Naive thymus-derived CD4-positive, alpha-beta T cell (primary cell): ENCODE data around the gene SLC22A23. TPM values are rescaled to one million over a fixed set of nuclear protein-coding genes. Genes with fewer than 3 reads are reported as not detected.
A peak's percentile ranks its signal among the peaks of the same experiment; 100 is the strongest.

Experiments
- ATAC-seq: fragments of 150-1000 bp; cut with Tn5 transposase; 2 replicates; pipeline ENCODE4 v1.10.0; 2021; ENCODE audit warnings: mild to moderate bottlenecking, moderate library complexity
- CTCF ChIA-PET: fragments of 350-600 bp; sonication (Branson Sonifier 250); formaldehyde crosslinking; loops from one replicate; lab custom pipeline; 2021; ENCODE audit warnings: antibody characterized with exemption; lab: Charles Lee
- POLR2A ChIA-PET: fragments of 350-600 bp; sonication (Branson Sonifier 250); formaldehyde crosslinking; loops from one replicate; lab custom pipeline; 2021; ENCODE audit warnings: antibody characterized with exemption, inconsistent platforms; lab: Charles Lee
- DNase-seq, 9 donors: peaks; one replicate each; pipeline versions ENCODE4 v3.0.0 to v3.0.0-alpha.2; 2020 to 2022; ENCODE audit warnings: mixed read lengths in 1 of 9
- H3K27ac ChIP-seq: one replicate; pipeline ENCODE4 v1.7.0; 2013; ENCODE audit warnings: mild to moderate bottlenecking, low read depth, low read length, moderate library complexity
- H3K27me3 ChIP-seq, 2 donors: one replicate each; pipeline ENCODE4 v1.7.0; 2013; ENCODE audit warnings: low read length in 2 of 2, mild to moderate bottlenecking in 2 of 2, moderate library complexity in 2 of 2; ENCODE audit not compliant: control insufficient read depth in 2 of 2, insufficient read depth in 2 of 2
- H3K36me3 ChIP-seq, 3 experiments: 1 replicate in 2 of 3; 2 replicates in 1 of 3; pipeline ENCODE4 v1.7.0; 2013; ENCODE audit warnings: low read length in 3 of 3, mild to moderate bottlenecking in 3 of 3, moderate library complexity in 1 of 3; ENCODE audit not compliant: insufficient read depth in 3 of 3, control insufficient read depth in 2 of 3
- H3K4me1 ChIP-seq, 2 donors: one replicate each; pipeline ENCODE4 v1.7.0; 2013; ENCODE audit warnings: low read length in 2 of 2, mild to moderate bottlenecking in 2 of 2, moderate library complexity in 1 of 2; ENCODE audit not compliant: control insufficient read depth in 2 of 2, insufficient read depth in 2 of 2
- H3K4me3 ChIP-seq: 2 replicates; pipeline ENCODE4 v1.7.0; 2013; ENCODE audit warnings: mild to moderate bottlenecking, low read length
- H3K9me3 ChIP-seq, 3 experiments: 1 replicate in 2 of 3; 2 replicates in 1 of 3; pipeline ENCODE4 v1.7.0; 2013; ENCODE audit warnings: low read length in 3 of 3; ENCODE audit not compliant: control insufficient read depth in 2 of 3
- H3K27ac Mint-ChIP-seq, 9 donors: one replicate each; pipeline ENCODE4 v1.8.0; 2020 to 2022; ENCODE audit warnings: mixed read lengths in 9 of 9, mild to moderate bottlenecking in 8 of 9, moderate library complexity in 5 of 9, inconsistent platforms in 2 of 9
- H3K27me3 Mint-ChIP-seq, 5 donors: one replicate each; pipeline ENCODE4 v1.8.0; 2021 to 2022; ENCODE audit warnings: mixed read lengths in 5 of 5, mild to moderate bottlenecking in 1 of 5
- H3K36me3 Mint-ChIP-seq, 5 donors: one replicate each; pipeline ENCODE4 v1.8.0; 2020 to 2022; ENCODE audit warnings: mixed read lengths in 5 of 5, mild to moderate bottlenecking in 3 of 5, inconsistent platforms in 1 of 5
- H3K4me1 Mint-ChIP-seq, 7 donors: one replicate each; pipeline ENCODE4 v1.8.0; 2020 to 2022; ENCODE audit warnings: mixed read lengths in 7 of 7, mild to moderate bottlenecking in 3 of 7, inconsistent platforms in 1 of 7
- H3K4me3 Mint-ChIP-seq, 10 donors: one replicate each; pipeline ENCODE4 v1.8.0; 2020 to 2022; ENCODE audit warnings: mild to moderate bottlenecking in 10 of 10, mixed read lengths in 10 of 10, moderate library complexity in 6 of 10, inconsistent platforms in 2 of 10
- H3K9me3 Mint-ChIP-seq, 11 donors: one replicate each; pipeline ENCODE4 v1.8.0; 2020 to 2022; ENCODE audit warnings: mixed read lengths in 11 of 11, mild to moderate bottlenecking in 4 of 11, inconsistent platforms in 1 of 11, moderate library complexity in 1 of 11
- intact Hi-C, 2 donors: fragments of 100-400 bp; cut with micrococcal nuclease; formaldehyde crosslinking; loops; one replicate each; pipeline ENCODE4 v1.15.1; 2023
- polyA plus RNA-seq, 2 donors: library from polyadenylated mRNA; unstranded; fragments of 300-500 nt; fragmentation: Illumina TruSeq; gene quantifications; one replicate each; pipeline ENCODE4 v1.2.3, GENCODE V29; 2021
- total RNA-seq, 6 experiments: library from RNA in 5 of 6; stranded (reverse) in 5 of 6; gene quantifications; 1 replicate in 5 of 6; 2 replicates in 1 of 6; pipeline ENCODE4 v1.2.3 and lab custom pipeline; 2021 to 2026

SLC22A23 gene
- total and polyA plus RNA-seq, 7 experiments from 2014 or later, result 1.1 to 23.8 (median 13.6) TPM

GRCh38 chr6:3285049-3285639 is 171.7 kb downstream of the SLC22A23 start:
- Histone ChIP-seq H3K4me3 (no peak overlapping the region), H3K27me3 (no peaks in the 10 kb centered on the region), H3K27ac (no peak overlapping the region), H3K4me1 (no peaks in the 10 kb centered on the region), H3K9me3 (no peaks in the 10 kb centered on the region), H3K36me3 (peaks cover 0 to 37% (median 0%) of the 10 kb centered on the region in 3 experiments)
- ATAC-seq (no peak), DNase-seq (no peak)
- H3K4me1 Mint-ChIP-seq, result no peaks in the 10 kb centered on the region
- POLR2A ChIA-PET, result interaction anchor here (0.6 kb wide), 1 partner anchor 18 kb away, joined by 3 read pairs; no protein-coding TSS in a partner anchor
- intact Hi-C loops, result no loop called here
- H3K27me3 Mint-ChIP-seq, result no peaks in the 10 kb centered on the region
- H3K27ac Mint-ChIP-seq, result peak overlapping the region in 2 of 9 donors; percentile 19 to 30
- H3K36me3 Mint-ChIP-seq, result peaks cover 0 to 10% (median 0%) of the 10 kb centered on the region in 5 donors
- no peak overlapping the region for H3K4me3 Mint-ChIP-seq
- CTCF ChIA-PET, result interaction anchor here (0.8 to 1.3 kb wide), 3 partner anchors 18 to 693 kb away, joined by 3 read pairs; no protein-coding TSS in a partner anchor
- H3K9me3 Mint-ChIP-seq, result peaks cover 0 to 2% (median 0%) of the 10 kb centered on the region in 11 donors

GRCh38 chr6:3284436-3284876 is 172.4 kb downstream of the SLC22A23 start:
- Histone ChIP-seq H3K4me3 (no peak overlapping the region), H3K36me3 (peaks cover 0 to 37% (median 0%) of the 10 kb centered on the region in 3 experiments), H3K27me3 (no peaks in the 10 kb centered on the region), H3K27ac (no peak overlapping the region), H3K9me3 (no peaks in the 10 kb centered on the region), H3K4me1 (peaks cover 0 to 5% of the 10 kb centered on the region in 2 donors)
- H3K27ac Mint-ChIP-seq, result no peak overlapping the region
- peaks cover 0 to 10% (median 0%) of the 10 kb centered on the region in 5 donors for H3K36me3 Mint-ChIP-seq
- DNase-seq (no peak), ATAC-seq (no peak)
- H3K4me1 Mint-ChIP-seq, result peaks cover 0 to 4% (median 4%) of the 10 kb centered on the region in 7 donors
- CTCF ChIA-PET, result no interaction called here
- intact Hi-C loops, result no loop called here
- POLR2A ChIA-PET, result no interaction called here
- H3K9me3 Mint-ChIP-seq, result peaks cover 0 to 2% (median 0%) of the 10 kb centered on the region in 11 donors
- no peaks in the 10 kb centered on the region for H3K27me3 Mint-ChIP-seq
- no peak overlapping the region for H3K4me3 Mint-ChIP-seq

GRCh38 chr6:3283641-3284435 is 173.0 kb downstream of the SLC22A23 start:
- H3K4me1 Mint-ChIP-seq, result peaks cover 0 to 6% (median 4%) of the 10 kb centered on the region in 7 donors
- H3K36me3 Mint-ChIP-seq, result peaks cover 0 to 10% (median 0%) of the 10 kb centered on the region in 5 donors
- DNase-seq (no peak), ATAC-seq (no peak)
- no peak overlapping the region for H3K4me3 ChIP-seq
- H3K27ac Mint-ChIP-seq, result peak overlapping the region in 1 of 9 donors; percentile 43
- no peak overlapping the region for H3K4me3 Mint-ChIP-seq
- H3K36me3 ChIP-seq, result peaks cover 0 to 34% (median 0%) of the 10 kb centered on the region in 3 experiments
- CTCF ChIA-PET, result interaction anchor here (4.6 kb wide), 1 partner anchor 450 kb away, joined by 67 read pairs; no protein-coding TSS in a partner anchor
- no peak overlapping the region for H3K27ac ChIP-seq
- POLR2A ChIA-PET, result no interaction called here
- no peaks in the 10 kb centered on the region for H3K27me3 ChIP-seq
- intact Hi-C loops, result no loop called here
- peaks cover 0 to 5% of the 10 kb centered on the region in 2 donors for H3K4me1 ChIP-seq
- peaks cover 0 to 2% (median 0%) of the 10 kb centered on the region in 11 donors for H3K9me3 Mint-ChIP-seq
- no peaks in the 10 kb centered on the region for H3K9me3 ChIP-seq
- H3K27me3 Mint-ChIP-seq, result no peaks in the 10 kb centered on the region

- POLR2A ChIA-PET, result no interaction called here
- Mint-ChIP-seq H3K4me3 (no peak overlapping the region), H3K4me1 (peaks cover 0 to 6% (median 4%) of the 10 kb centered on the region in 7 donors), H3K27ac (no peak overlapping the region), H3K27me3 (no peaks in the 10 kb centered on the region), H3K9me3 (peaks cover 0 to 2% (median 0%) of the 10 kb centered on the region in 11 donors), H3K36me3 (peaks cover 0 to 8% (median 0%) of the 10 kb centered on the region in 5 donors)
- intact Hi-C loops, result no loop called here
- CTCF ChIA-PET, result interaction anchor here (4.6 kb wide), 1 partner anchor 450 kb away, joined by 67 read pairs; no protein-coding TSS in a partner anchor
- ATAC-seq (no peak), DNase-seq (no peak)
- Histone ChIP-seq H3K27ac (no peak overlapping the region), H3K36me3 (peaks cover 0 to 33% (median 0%) of the 10 kb centered on the region in 3 experiments), H3K4me1 (peaks cover 0 to 5% of the 10 kb centered on the region in 2 donors), H3K27me3 (no peaks in the 10 kb centered on the region), H3K4me3 (no peak overlapping the region), H3K9me3 (no peaks in the 10 kb centered on the region)
These were observed 173.6 kb downstream of the SLC22A23 start for GRCh38 chr6:3283241-3283640.

- CTCF ChIA-PET, result interaction anchor here (1.1 to 4.6 kb wide), 3 partner anchors 7 to 451 kb away, joined by 3 to 67 read pairs (median 4); no protein-coding TSS in a partner anchor
These were observed 174.2 kb downstream of the SLC22A23 start for GRCh38 chr6:3282476-3283236.

More at GRCh38 chr6:3282476-3283236, 174.2 kb downstream of the SLC22A23 start:
- no peak for ATAC-seq
- peaks cover 0 to 33% (median 0%) of the 10 kb centered on the region in 3 experiments for H3K36me3 ChIP-seq
- Mint-ChIP-seq H3K36me3 (peaks cover 0 to 3% (median 0%) of the 10 kb centered on the region in 5 donors), H3K27me3 (no peaks in the 10 kb centered on the region), H3K4me1 (peaks cover 0 to 6% (median 4%) of the 10 kb centered on the region in 7 donors), H3K9me3 (peaks cover 0 to 2% (median 0%) of the 10 kb centered on the region in 11 donors), H3K27ac (no peak overlapping the region), H3K4me3 (no peak overlapping the region)
- H3K9me3 ChIP-seq, result no peaks in the 10 kb centered on the region
- no peak overlapping the region for H3K4me3 ChIP-seq
- POLR2A ChIA-PET, result interaction anchor here (1.1 kb wide), 1 partner anchor 174 kb away, joined by 3 read pairs; the partner anchor contains the start of gene SLC22A23
- no peaks in the 10 kb centered on the region for H3K27me3 ChIP-seq
- intact Hi-C loops, result no loop called here
- peaks cover 0 to 5% of the 10 kb centered on the region in 2 donors for H3K4me1 ChIP-seq
- no peak for DNase-seq
- H3K27ac ChIP-seq, result no peak overlapping the region
